ENCODE results near the gene TRIM29.

TRIM29 gene

GRCh38 chr11:120137187-120137610, 714 bp downstream of the TRIM29 start:
- DNase-seq, result no peak

- no peak for DNase-seq
These were observed 1.6 kb downstream of the TRIM29 start for GRCh38 chr11:120136356-120136755.

GRCh38 chr11:120135838-120136237, 2.1 kb downstream of the TRIM29 start:
- DNase-seq, result no peak

GRCh38 chr11:120134931-120135228, 3.0 kb downstream of the TRIM29 start:
- DNase-seq, result no peak

- no peak for DNase-seq
These were observed 3.6 kb downstream of the TRIM29 start for GRCh38 chr11:120134106-120134930.

GRCh38 chr11:120133216-120134105, 4.5 kb downstream of the TRIM29 start:
- no peak for DNase-seq

- no peak for DNase-seq
These were observed 5.2 kb downstream of the TRIM29 start for GRCh38 chr11:120132645-120133185.

DNA sequence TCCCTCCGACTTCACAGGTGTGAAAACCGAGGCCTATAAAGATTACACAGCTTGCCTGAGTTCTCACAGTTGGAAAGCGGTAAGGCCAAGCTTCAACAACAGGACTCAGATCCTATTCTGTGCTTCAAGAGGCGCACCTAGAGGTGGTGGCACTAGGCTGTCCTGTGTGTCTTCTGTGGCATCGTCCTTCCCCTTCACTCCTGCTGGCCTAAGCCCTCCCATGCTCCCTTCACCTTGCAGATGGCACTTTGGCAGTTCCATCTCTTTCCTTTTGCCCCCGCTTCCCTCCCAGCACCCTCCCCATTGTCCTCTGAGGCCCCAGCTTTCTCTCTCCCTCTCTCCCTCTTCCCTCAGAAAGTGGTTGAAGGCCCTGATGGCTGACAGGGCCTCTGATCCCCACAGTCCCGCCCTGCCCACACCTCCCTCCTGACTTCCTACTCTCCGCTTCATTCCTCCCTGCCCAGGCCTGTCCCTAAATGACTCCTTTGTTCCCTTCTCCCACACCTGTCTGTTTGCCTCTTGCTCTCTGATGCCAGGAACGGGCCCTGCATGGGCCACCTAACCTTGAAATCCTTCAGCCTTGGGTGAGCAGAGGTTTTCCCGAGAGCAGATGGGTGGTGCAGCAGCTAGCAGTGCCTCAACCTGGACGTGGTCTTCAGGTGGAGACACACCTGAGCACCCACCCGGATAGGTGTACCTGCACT, 5.8 kb downstream of the TRIM29 start:
- no peak for DNase-seq

- DNase-seq, result no peak
These were observed 6.7 kb downstream of the TRIM29 start for GRCh38 chr11:120130991-120131760.

GRCh38 chr11:120130176-120130980, 7.5 kb downstream of the TRIM29 start:
- no peak for DNase-seq

- DNase-seq, result no peak
These were observed 8.3 kb downstream of the TRIM29 start for GRCh38 chr11:120129570-120129969.

DNA sequence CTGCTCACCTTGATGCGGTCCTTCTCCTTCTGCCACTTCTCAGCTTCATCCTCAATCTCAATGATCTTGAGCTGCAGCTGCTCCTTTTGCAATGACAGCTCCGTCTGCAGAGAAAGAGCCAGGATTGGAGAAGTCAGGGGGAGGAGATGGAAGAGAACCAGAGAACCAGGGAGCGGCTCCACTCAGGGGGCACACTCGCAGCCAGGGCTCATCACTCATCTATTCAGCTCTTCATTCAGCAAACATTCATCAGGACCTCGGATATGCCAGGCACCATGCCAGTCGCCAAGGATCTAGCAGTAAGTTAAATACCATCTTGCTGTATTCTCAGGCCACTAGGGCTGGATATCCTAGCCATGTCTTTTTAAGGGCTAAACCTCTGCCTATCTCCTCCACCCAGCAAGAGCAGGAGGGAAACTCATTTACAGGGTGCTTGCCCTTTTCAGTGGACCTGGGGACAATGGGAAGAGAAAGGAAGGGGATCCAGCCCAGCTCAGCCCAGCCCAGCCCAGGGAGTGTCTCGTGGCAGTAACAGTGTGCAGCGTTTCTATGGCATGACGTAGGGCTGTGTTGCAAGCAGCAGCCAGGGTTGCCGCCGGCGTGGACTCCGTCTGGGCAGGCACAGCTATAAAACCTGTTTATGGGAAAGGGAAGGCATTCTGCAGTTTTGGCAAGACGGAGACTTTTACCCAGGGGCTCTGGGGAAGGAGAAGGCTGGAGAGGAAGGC, 9.4 kb downstream of the TRIM29 start:
- DNase-seq, result no peak

DNA sequence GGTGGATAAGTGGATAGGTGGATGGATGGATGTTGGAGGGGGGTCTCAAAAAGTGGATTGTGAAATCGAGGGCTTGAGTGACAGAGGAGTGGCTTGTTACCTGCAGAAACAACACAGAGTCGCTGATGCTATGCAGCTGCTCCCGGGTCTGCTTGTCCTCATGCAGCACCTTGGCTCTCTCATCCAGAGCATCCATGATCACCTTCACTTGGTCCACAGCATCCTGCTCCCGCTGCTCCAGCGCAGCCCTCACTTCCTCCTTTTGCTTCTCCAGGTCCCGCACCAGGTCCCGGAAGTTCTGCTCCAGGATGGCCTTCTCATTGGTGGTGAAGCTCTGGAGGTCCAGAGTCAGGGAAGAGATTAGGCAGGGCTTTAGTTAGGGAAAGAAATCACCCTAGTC, 10.7 kb downstream of the TRIM29 start:
- no peak for DNase-seq

GRCh38 chr11:120126620-120127019, 11.3 kb downstream of the TRIM29 start:
- no peak for DNase-seq

DNA sequence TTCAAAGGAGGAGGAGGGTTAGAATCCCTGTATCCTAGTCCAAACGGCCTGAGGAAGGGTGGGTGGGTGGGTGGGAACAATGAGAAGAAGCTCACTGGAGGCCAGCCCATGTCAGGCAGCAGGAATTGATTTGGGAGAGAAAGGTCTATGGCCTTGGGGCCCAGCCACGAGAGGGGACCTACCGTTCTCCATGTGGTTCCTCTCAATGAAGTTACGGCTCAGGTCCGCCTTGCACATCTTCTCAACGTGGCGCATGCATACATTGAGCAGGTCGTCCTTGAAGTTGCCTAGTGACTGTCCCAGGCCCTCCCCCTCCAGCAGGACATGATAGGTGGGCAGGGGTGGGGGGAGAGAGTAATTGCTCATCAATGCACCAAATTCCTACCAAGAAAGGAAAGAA, 12.4 kb downstream of the TRIM29 start:
- no peak for DNase-seq

DNA sequence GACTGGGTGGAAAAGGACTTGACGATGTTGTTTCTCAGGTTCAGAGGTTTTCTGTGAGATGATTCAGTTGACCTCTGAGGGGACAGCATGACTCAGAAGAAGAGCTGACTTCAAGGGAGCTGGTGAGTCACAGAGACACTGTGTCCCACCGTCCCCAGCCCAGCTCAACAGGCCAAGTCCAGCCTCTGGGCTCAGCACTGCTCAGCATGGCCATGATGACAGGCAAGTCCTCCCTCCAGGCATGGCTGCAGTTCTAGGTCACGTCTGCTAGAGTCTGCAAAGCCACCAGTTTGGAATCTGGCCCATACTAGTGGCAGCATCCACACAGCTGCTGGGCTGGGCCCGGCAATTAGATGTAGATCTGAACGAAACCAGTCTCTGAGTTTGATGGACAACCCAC, 12.9 kb downstream of the TRIM29 start:
- DNase-seq, result no peak

- DNase-seq, result no peak
These were observed 13.6 kb downstream of the TRIM29 start for GRCh38 chr11:120124355-120124754.

DNA sequence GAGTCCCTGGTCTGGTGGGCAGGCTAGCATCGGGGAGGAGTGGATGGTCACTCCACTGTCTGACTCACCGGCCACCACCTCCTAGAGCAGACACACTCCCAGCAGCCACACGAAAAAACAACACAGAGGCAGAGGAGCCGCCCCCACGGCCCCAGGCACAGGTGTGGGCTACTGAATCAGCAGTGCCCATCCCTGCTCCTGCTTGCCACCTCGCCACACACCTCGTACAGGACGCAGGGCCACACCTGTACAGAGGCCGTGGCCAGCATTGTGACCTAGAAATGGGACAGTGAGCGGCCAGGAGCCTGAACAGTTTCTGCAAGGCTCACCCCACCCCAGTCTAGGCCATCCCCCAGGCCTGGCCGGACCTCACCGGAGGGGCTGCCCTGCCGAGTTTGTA, 14.0 kb downstream of the TRIM29 start:
- no peak for DNase-seq

DNA sequence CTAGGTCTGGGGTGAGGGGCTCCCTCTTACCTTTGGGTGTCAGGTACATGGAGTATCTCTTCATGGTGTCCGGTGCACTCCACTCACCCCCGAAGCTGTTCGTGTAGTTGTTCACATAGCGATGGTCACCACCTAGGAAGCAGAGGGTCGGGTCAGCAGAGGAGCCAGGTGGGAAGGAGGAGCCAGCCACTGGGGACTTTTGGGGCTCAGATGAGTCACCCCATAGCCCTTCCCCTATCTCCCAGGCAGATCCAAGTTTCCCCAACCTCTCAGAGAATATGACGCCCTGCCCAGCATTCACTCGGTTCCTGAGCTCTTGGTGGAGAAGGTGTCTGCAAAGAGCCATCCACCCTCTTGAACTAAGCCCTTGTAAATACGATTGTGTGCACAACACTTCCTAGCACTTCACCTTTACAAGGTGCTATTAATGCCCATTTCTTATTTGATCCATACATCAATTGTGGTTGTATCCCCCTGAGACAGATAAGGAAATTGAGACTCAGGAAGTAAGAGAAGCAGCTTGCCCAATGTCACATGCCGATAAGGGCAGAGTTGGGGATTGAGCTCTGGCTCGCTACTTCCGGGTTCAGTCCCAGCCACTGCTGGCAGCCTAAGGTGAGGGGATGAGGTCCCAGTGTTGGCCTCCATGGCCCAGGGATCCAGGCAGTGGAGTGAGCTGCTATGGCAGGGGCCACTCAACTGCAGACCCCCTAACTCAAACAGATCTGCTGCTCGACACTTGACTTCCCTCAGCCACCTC, 14.8 kb downstream of the TRIM29 start:
- DNase-seq, result no peak

- DNase-seq, result no peak
These were observed 15.9 kb downstream of the TRIM29 start for GRCh38 chr11:120121914-120122473.
